ENCODE results near the gene MICAL3.

Gene MICAL3

GRCh38 chr22:17788528-17789378 is 235.6 kb downstream of the MICAL3 start:
- no peak for DNase-seq
- in situ Hi-C loops (cut with HindIII; ENCODE audit: low pct_ligation_motif_present, low pct_unique_long_range_greater_than_20kb, low sequenced_read_pairs), result no loop called here

GRCh38 chr22:17787716-17788330 is 236.5 kb downstream of the MICAL3 start:
- in situ Hi-C loops (cut with HindIII; ENCODE audit: low pct_ligation_motif_present, low pct_unique_long_range_greater_than_20kb, low sequenced_read_pairs), result no loop called here
- no peak for DNase-seq

- in situ Hi-C loops (cut with HindIII; ENCODE audit: low pct_ligation_motif_present, low pct_unique_long_range_greater_than_20kb, low sequenced_read_pairs), result no loop called here
- DNase-seq, result no peak
Measured at GRCh38 chr22:17787241-17787640, 237.1 kb downstream of the MICAL3 start.

GRCh38 chr22:17786435-17787161 is 237.8 kb downstream of the MICAL3 start:
- DNase-seq, result no peak
- in situ Hi-C loops (cut with HindIII; ENCODE audit: low pct_ligation_motif_present, low pct_unique_long_range_greater_than_20kb, low sequenced_read_pairs), result no loop called here

- peak; percentile 44 for DNase-seq
- in situ Hi-C loops (cut with HindIII; ENCODE audit: low pct_ligation_motif_present, low pct_unique_long_range_greater_than_20kb, low sequenced_read_pairs), result no loop called here
Measured at GRCh38 chr22:17785185-17786184, 238.9 kb downstream of the MICAL3 start.

GRCh38 chr22:17784776-17785175 is 239.6 kb downstream of the MICAL3 start:
- in situ Hi-C loops (cut with HindIII; ENCODE audit: low pct_ligation_motif_present, low pct_unique_long_range_greater_than_20kb, low sequenced_read_pairs), result no loop called here
- DNase-seq, result no peak

GRCh38 chr22:17783773-17784480 is 240.4 kb downstream of the MICAL3 start:
- in situ Hi-C loops (cut with HindIII; ENCODE audit: low pct_ligation_motif_present, low pct_unique_long_range_greater_than_20kb, low sequenced_read_pairs), result no loop called here
- DNase-seq, result no peak

- no peak for DNase-seq
- in situ Hi-C loops (cut with HindIII; ENCODE audit: low pct_ligation_motif_present, low pct_unique_long_range_greater_than_20kb, low sequenced_read_pairs), result no loop called here
Measured at GRCh38 chr22:17783312-17783711, 241.0 kb downstream of the MICAL3 start.

GRCh38 chr22:17782621-17783020 is 241.7 kb downstream of the MICAL3 start:
- in situ Hi-C loops (cut with HindIII; ENCODE audit: low pct_ligation_motif_present, low pct_unique_long_range_greater_than_20kb, low sequenced_read_pairs), result no loop called here
- no peak for DNase-seq

- in situ Hi-C loops (cut with HindIII; ENCODE audit: low pct_ligation_motif_present, low pct_unique_long_range_greater_than_20kb, low sequenced_read_pairs), result no loop called here
- DNase-seq, result no peak
Measured at GRCh38 chr22:17782158-17782557, 242.2 kb downstream of the MICAL3 start.

- in situ Hi-C loops (cut with HindIII; ENCODE audit: low pct_ligation_motif_present, low pct_unique_long_range_greater_than_20kb, low sequenced_read_pairs), result no loop called here
- peak; percentile 33 for DNase-seq
Measured at GRCh38 chr22:17781319-17782031, 242.9 kb downstream of the MICAL3 start.

GRCh38 chr22:17780741-17781318 is 243.5 kb downstream of the MICAL3 start:
- no peak for DNase-seq
- in situ Hi-C loops (cut with HindIII; ENCODE audit: low pct_ligation_motif_present, low pct_unique_long_range_greater_than_20kb, low sequenced_read_pairs), result no loop called here

- in situ Hi-C loops (cut with HindIII; ENCODE audit: low pct_ligation_motif_present, low pct_unique_long_range_greater_than_20kb, low sequenced_read_pairs), result no loop called here
- no peak for DNase-seq
Measured at GRCh38 chr22:17780116-17780740, 244.1 kb downstream of the MICAL3 start.

GRCh38 chr22:17779286-17780115 is 244.9 kb downstream of the MICAL3 start:
- DNase-seq, result no peak
- in situ Hi-C loops (cut with HindIII; ENCODE audit: low pct_ligation_motif_present, low pct_unique_long_range_greater_than_20kb, low sequenced_read_pairs), result no loop called here

GRCh38 chr22:17778412-17778976 is 245.9 kb downstream of the MICAL3 start:
- DNase-seq, result no peak
- in situ Hi-C loops (cut with HindIII; ENCODE audit: low pct_ligation_motif_present, low pct_unique_long_range_greater_than_20kb, low sequenced_read_pairs), result no loop called here

Data from ACHN (cell line).